GM12891 (cell line): ENCODE data around the gene ALB.

Experiments used
- DNase-seq: peaks from one replicate; pipeline ENCODE4 v3.0.0; 2011; ENCODE audit warnings: low spot score; ENCODE audit not compliant: insufficient read length
- FAIRE-seq: peaks from 2 replicates; lab custom pipeline; 2011; peaks lifted over from hg19 to GRCh38; lab: Jason Lieb, UNC
- PAX5 ChIP-seq: IDR thresholded peaks from 2 replicates; pipeline ENCODE4 v1.6.1; 2011; ENCODE audit warnings: low read length, moderate library complexity, mild to moderate bottlenecking; ENCODE audit not compliant: insufficient read depth, severe bottlenecking
- POLR2A ChIP-seq: IDR thresholded peaks from 2 replicates; pipeline ENCODE4 v1.6.1; 2011; ENCODE audit warnings: low read depth, low read length, control low read depth
- POLR2AphosphoS5 ChIP-seq: IDR thresholded peaks from 2 replicates; pipeline ENCODE4 v1.6.1; 2011; ENCODE audit warnings: low read depth, low read length, control low read depth
- POU2F2 ChIP-seq: IDR thresholded peaks from 2 replicates; pipeline ENCODE4 v1.6.1; 2011; ENCODE audit warnings: low read depth, mild to moderate bottlenecking, control low read depth, low read length, moderate library complexity
- SPI1 ChIP-seq: IDR thresholded peaks from 2 replicates; pipeline ENCODE4 v1.6.1; 2011; ENCODE audit warnings: low read depth, low read length, control low read depth
- TAF1 ChIP-seq: IDR thresholded peaks from 2 replicates; pipeline ENCODE4 v1.6.1; 2011; ENCODE audit warnings: low read depth, low read length, control low read depth

The ALB gene

GRCh38 chr4:73435984-73436383, 31.9 kb downstream of the ALB start, which contains the start of gene AFP:
TSS of gene AFP (plus strand) at chr4:73436221. CDS start at chr4:73436263, 42 bp downstream.
- DNase-seq, result no peak
- FAIRE-seq, result no peak
- no peak for TF ChIP-seq PAX5
- TF ChIP-seq TAF1, result no peak
- TF ChIP-seq POLR2A, result no peak
- TF ChIP-seq POLR2AphosphoS5, result no peak
- TF ChIP-seq POU2F2, result no peak
- TF ChIP-seq SPI1, result no peak

GRCh38 chr4:73436674-73437557, 32.8 kb downstream of the ALB start:
- TF ChIP-seq PAX5 (no peak), POLR2AphosphoS5 (no peak), POU2F2 (no peak), POLR2A (no peak), SPI1 (no peak), TAF1 (no peak)
- FAIRE-seq, result no peak
- no peak for DNase-seq

- DNase-seq, result no peak
- FAIRE-seq, result no peak
- no peak for TF ChIP-seq SPI1
- no peak for TF ChIP-seq POLR2AphosphoS5
- TF ChIP-seq POU2F2, result no peak
- no peak for TF ChIP-seq POLR2A
- TF ChIP-seq TAF1, result no peak
- no peak for TF ChIP-seq PAX5
Observed at GRCh38 chr4:73437558-73437956, 33.5 kb downstream of the ALB start.

- no peak for FAIRE-seq
- TF ChIP-seq TAF1 (no peak), POLR2AphosphoS5 (no peak), SPI1 (no peak), POU2F2 (no peak), PAX5 (no peak), POLR2A (no peak)
- DNase-seq, result no peak
Observed at GRCh38 chr4:73438048-73438447, 34.0 kb downstream of the ALB start.

GRCh38 chr4:73438582-73439215, 34.6 kb downstream of the ALB start:
- TF ChIP-seq TAF1, result no peak
- TF ChIP-seq POLR2AphosphoS5, result no peak
- TF ChIP-seq POLR2A, result no peak
- no peak for TF ChIP-seq SPI1
- no peak for FAIRE-seq
- DNase-seq, result no peak

GRCh38 chr4:73439445-73439844, 35.4 kb downstream of the ALB start:
- FAIRE-seq (no peak), DNase-seq (no peak)
- TF ChIP-seq POLR2AphosphoS5, result no peak
- no peak for TF ChIP-seq SPI1
- no peak for TF ChIP-seq POU2F2
- no peak for TF ChIP-seq POLR2A
- TF ChIP-seq TAF1, result no peak
- no peak for TF ChIP-seq PAX5

GRCh38 chr4:73439991-73440390, 35.9 kb downstream of the ALB start:
- no peak for TF ChIP-seq SPI1
- TF ChIP-seq PAX5, result no peak
- TF ChIP-seq POLR2A, result no peak
- TF ChIP-seq TAF1, result no peak
- TF ChIP-seq POLR2AphosphoS5, result no peak
- no peak for FAIRE-seq
- DNase-seq, result no peak

GRCh38 chr4:73440653-73441052, 36.6 kb downstream of the ALB start:
- no peak for FAIRE-seq
- no peak for DNase-seq
- TF ChIP-seq PAX5 (no peak), POLR2A (no peak), POU2F2 (no peak), POLR2AphosphoS5 (no peak), SPI1 (no peak), TAF1 (no peak)

GRCh38 chr4:73442275-73442674, 38.2 kb downstream of the ALB start:
- FAIRE-seq, result no peak
- TF ChIP-seq PAX5 (no peak), POLR2AphosphoS5 (no peak), POU2F2 (no peak), TAF1 (no peak), SPI1 (no peak), POLR2A (no peak)
- no peak for DNase-seq
